Measurements from ENCODE around the gene PTPRN2. TPM values are rescaled to one million over a fixed set of nuclear protein-coding genes. Genes with fewer than 3 reads are reported as not detected.
A peak's percentile ranks its signal among the peaks of the same experiment; 100 is the strongest.

Gene PTPRN2
- total and polyA plus RNA-seq, 2 of the 13 experiments (the other 11 are each of a cell fraction or from before 2014, with no cell fraction given): 2.5 to 24.2 TPM

DNA sequence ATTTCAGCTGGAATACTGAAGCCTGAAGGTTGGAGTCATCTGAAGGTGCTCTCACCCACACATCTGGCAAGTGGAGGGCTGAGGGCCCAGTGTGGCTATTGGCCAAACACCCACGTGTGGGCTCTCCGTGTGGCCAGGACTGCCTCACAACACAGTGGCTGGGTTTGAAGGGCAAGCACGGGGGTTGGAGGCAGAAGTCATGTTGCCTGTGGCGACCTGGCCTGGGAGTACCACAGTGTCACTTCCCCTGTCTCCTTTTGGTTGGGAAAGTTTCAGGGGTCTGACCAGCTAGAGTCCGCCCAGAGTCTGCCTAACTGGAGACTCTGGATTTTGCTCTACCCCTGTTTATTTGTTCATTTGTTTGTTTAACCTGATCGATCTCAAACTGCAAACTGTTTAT is 1081.4 kb downstream of the PTPRN2 start:
- 3% methylated on average over 4 of the region's 6 CpGs for WGBS (ENCODE audit: low lambda C conversion rate)
- intact Hi-C loops (cut with micrococcal nuclease; ENCODE audit: unreplicated experiment) (no loop called here), in situ Hi-C loops (cut with HindIII; ENCODE audit: extremely low pct_ligation_motif_present, low pct_unique_long_range_greater_than_20kb) (no loop called here)
- Histone ChIP-seq H3K4me3 (replicated peaks in 1 of 3; ENCODE audit: insufficient read depth in 1 of 3, low read depth in 2 of 3, low read length in 3 of 3) (no peak overlapping the region), H3K9ac (ENCODE audit: insufficient read depth, low read depth, low read length) (no peak overlapping the region), H3K4me2 (ENCODE audit: low read depth, low read length) (no peak overlapping the region), H3K27ac (ENCODE audit: extremely low read length, insufficient read depth, low read length) (no peak overlapping the region), H2AFZ (ENCODE audit: low read length) (no peak overlapping the region), H4K20me1 (ENCODE audit: insufficient read depth, low read length) (no peaks in the 10 kb centered on the region), H3K9me3 (ENCODE audit: low read length) (no peaks in the 10 kb centered on the region), H3K27me3 (ENCODE audit: control insufficient read depth in 1 of 2, insufficient read depth in 2 of 2, low read length in 2 of 2) (peaks cover 3 to 18% of the 10 kb centered on the region in 2 experiments), H3K4me1 (ENCODE audit: insufficient read depth, low read length) (no peaks in the 10 kb centered on the region), H3K79me2 (ENCODE audit: insufficient read depth, low read length) (no peaks in the 10 kb centered on the region), H3K36me3 (replicated peaks in 1 of 2; ENCODE audit: control insufficient read depth in 1 of 2, insufficient read depth in 2 of 2, low read length in 2 of 2) (no peaks in the 10 kb centered on the region)
- FAIRE-seq: no peak
- no peak for DNase-seq (ENCODE audit: low spot score)
- peak; percentile 63; the same call in 2 of the 3 replicates for ATAC-seq
- no TSS peak for BruUV-seq (replicated peaks)
- POLR2A ChIA-PET: no interaction called here
- TF ChIP-seq FOXM1 (CRISPR knock-in tag; IDR thresholded peaks at IDR 0.05): no peak
- no peak for TF ChIP-seq ZNF432 (CRISPR knock-in tag; IDR thresholded peaks at IDR 0.05; ENCODE audit: borderline replicate concordance)
- TF ChIP-seq LCORL (IDR thresholded peaks at IDR 0.05): no peak
- peak; percentile 33; the same call in 1 of the 2 replicates for TF ChIP-seq LCORL (CRISPR knock-in tag; IDR thresholded peaks at IDR 0.05)
- TF ChIP-seq, protein P1, sequence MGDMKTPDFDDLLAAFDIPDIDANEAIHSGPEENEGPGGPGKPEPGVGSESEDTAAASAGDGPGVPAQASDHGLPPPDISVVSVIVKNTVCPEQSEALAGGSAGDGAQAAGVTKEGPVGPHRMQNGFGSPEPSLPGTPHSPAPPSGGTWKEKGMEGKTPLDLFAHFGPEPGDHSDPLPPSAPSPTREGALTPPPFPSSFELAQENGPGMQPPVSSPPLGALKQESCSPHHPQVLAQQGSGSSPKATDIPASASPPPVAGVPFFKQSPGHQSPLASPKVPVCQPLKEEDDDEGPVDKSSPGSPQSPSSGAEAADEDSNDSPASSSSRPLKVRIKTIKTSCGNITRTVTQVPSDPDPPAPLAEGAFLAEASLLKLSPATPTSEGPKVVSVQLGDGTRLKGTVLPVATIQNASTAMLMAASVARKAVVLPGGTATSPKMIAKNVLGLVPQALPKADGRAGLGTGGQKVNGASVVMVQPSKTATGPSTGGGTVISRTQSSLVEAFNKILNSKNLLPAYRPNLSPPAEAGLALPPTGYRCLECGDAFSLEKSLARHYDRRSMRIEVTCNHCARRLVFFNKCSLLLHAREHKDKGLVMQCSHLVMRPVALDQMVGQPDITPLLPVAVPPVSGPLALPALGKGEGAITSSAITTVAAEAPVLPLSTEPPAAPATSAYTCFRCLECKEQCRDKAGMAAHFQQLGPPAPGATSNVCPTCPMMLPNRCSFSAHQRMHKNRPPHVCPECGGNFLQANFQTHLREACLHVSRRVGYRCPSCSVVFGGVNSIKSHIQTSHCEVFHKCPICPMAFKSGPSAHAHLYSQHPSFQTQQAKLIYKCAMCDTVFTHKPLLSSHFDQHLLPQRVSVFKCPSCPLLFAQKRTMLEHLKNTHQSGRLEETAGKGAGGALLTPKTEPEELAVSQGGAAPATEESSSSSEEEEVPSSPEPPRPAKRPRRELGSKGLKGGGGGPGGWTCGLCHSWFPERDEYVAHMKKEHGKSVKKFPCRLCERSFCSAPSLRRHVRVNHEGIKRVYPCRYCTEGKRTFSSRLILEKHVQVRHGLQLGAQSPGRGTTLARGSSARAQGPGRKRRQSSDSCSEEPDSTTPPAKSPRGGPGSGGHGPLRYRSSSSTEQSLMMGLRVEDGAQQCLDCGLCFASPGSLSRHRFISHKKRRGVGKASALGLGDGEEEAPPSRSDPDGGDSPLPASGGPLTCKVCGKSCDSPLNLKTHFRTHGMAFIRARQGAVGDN (CRISPR knock-in tag; IDR thresholded peaks at IDR 0.05): 0 out of 2 replicates have a peak, but pooled peaks have one; percentile 9
- TF ChIP-seq, protein P2, sequence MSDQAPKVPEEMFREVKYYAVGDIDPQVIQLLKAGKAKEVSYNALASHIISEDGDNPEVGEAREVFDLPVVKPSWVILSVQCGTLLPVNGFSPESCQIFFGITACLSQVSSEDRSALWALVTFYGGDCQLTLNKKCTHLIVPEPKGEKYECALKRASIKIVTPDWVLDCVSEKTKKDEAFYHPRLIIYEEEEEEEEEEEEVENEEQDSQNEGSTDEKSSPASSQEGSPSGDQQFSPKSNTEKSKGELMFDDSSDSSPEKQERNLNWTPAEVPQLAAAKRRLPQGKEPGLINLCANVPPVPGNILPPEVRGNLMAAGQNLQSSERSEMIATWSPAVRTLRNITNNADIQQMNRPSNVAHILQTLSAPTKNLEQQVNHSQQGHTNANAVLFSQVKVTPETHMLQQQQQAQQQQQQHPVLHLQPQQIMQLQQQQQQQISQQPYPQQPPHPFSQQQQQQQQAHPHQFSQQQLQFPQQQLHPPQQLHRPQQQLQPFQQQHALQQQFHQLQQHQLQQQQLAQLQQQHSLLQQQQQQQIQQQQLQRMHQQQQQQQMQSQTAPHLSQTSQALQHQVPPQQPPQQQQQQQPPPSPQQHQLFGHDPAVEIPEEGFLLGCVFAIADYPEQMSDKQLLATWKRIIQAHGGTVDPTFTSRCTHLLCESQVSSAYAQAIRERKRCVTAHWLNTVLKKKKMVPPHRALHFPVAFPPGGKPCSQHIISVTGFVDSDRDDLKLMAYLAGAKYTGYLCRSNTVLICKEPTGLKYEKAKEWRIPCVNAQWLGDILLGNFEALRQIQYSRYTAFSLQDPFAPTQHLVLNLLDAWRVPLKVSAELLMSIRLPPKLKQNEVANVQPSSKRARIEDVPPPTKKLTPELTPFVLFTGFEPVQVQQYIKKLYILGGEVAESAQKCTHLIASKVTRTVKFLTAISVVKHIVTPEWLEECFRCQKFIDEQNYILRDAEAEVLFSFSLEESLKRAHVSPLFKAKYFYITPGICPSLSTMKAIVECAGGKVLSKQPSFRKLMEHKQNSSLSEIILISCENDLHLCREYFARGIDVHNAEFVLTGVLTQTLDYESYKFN (CRISPR knock-in tag; conservative IDR thresholded peaks at IDR 0.05): 0 out of 2 replicates have a peak, but pooled peaks have one; percentile 20
- no peak for TF ChIP-seq FOXP1 (IDR thresholded peaks at IDR 0.05)
- TF ChIP-seq FOXP1 (CRISPR knock-in tag; IDR thresholded peaks at IDR 0.05): 0 out of 2 replicates have a peak, but pooled peaks have one; percentile 10
- CTCF ChIA-PET (ENCODE audit: low intra/inter-chr PET ratio, low total read pairs): no interaction called here
